ENCODE measurements around the gene FOXN1. TPM values are rescaled to one million over a fixed set of nuclear protein-coding genes. Genes with fewer than 3 reads are reported as not detected.

The FOXN1 gene
- total RNA-seq, 1 donor from 2014 or later: not detected

GRCh38 chr17:28524476-28525424 is 18.6 kb downstream of the FOXN1 start:
- no peaks in the 10 kb centered on the region for H3K9me3 ChIP-seq (ENCODE audit: low read depth)
- H4K20me1 ChIP-seq (ENCODE audit: low read depth): no peaks in the 10 kb centered on the region
- no peaks in the 10 kb centered on the region for H3F3A ChIP-seq (ENCODE audit: low read depth)
- Mint-ChIP-seq H3K27ac (no peak overlapping the region), H3K4me1 (peaks cover 40% of the 10 kb centered on the region), H3K4me3 (no peak overlapping the region), H3K9me3 (no peaks in the 10 kb centered on the region), H3K36me3 (no peaks in the 10 kb centered on the region), H3K27me3 (ENCODE audit: insufficient read depth, low read depth) (peaks cover 12% of the 10 kb centered on the region)
- no peak overlapping the region for H3K4me2 ChIP-seq
- H3K27ac ChIP-seq: no peak overlapping the region
- H3K27me3 ChIP-seq: no peaks in the 10 kb centered on the region
- no peaks in the 10 kb centered on the region for H3K79me2 ChIP-seq (ENCODE audit: low read depth)
- H3K4me1 ChIP-seq: peaks cover 14% of the 10 kb centered on the region
- TF ChIP-seq EZH2phosphoT487 (IDR thresholded peaks at IDR 0.05) (no peak), EZH2 (IDR thresholded peaks at IDR 0.05) (no peak), CTCF (IDR thresholded peaks at IDR 0.05) (no peak)
- DNase-seq (ENCODE audit: low spot score): no peak
- H3K9ac ChIP-seq: no peak overlapping the region
- no peak overlapping the region for H2AFZ ChIP-seq (replicated peaks)
- H3K36me3 ChIP-seq: no peaks in the 10 kb centered on the region
- H3K4me3 ChIP-seq: no peak overlapping the region

GRCh38 chr17:28526381-28526780 is 20.2 kb downstream of the FOXN1 start:
- Histone ChIP-seq H3K79me2 (ENCODE audit: low read depth) (no peaks in the 10 kb centered on the region), H3K4me3 (no peak overlapping the region), H4K20me1 (ENCODE audit: low read depth) (no peaks in the 10 kb centered on the region), H3K27ac (no peak overlapping the region), H3F3A (ENCODE audit: low read depth) (no peaks in the 10 kb centered on the region), H3K4me1 (peaks cover 7% of the 10 kb centered on the region), H3K9ac (no peak overlapping the region), H3K9me3 (ENCODE audit: low read depth) (no peaks in the 10 kb centered on the region), H3K4me2 (no peak overlapping the region), H2AFZ (replicated peaks) (no peak overlapping the region), H3K27me3 (no peaks in the 10 kb centered on the region), H3K36me3 (no peaks in the 10 kb centered on the region)
- no peak overlapping the region for H3K4me3 Mint-ChIP-seq
- no peak for DNase-seq (ENCODE audit: low spot score)
- H3K27ac Mint-ChIP-seq: no peak overlapping the region
- H3K9me3 Mint-ChIP-seq: no peaks in the 10 kb centered on the region
- no peaks in the 10 kb centered on the region for H3K36me3 Mint-ChIP-seq
- TF ChIP-seq EZH2 (IDR thresholded peaks at IDR 0.05) (no peak), CTCF (IDR thresholded peaks at IDR 0.05) (no peak), EZH2phosphoT487 (IDR thresholded peaks at IDR 0.05) (no peak)
- H3K4me1 Mint-ChIP-seq: peaks cover 37% of the 10 kb centered on the region
- peaks cover 10% of the 10 kb centered on the region for H3K27me3 Mint-ChIP-seq (ENCODE audit: insufficient read depth, low read depth)

- H3K4me3 Mint-ChIP-seq: peak overlapping the region; percentile 14
- TF ChIP-seq EZH2 (IDR thresholded peaks at IDR 0.05): no peak
- no peak for TF ChIP-seq EZH2phosphoT487 (IDR thresholded peaks at IDR 0.05)
- no peak for TF ChIP-seq CTCF (IDR thresholded peaks at IDR 0.05)
- peak overlapping the region; percentile 62 for H3K27ac Mint-ChIP-seq
- H3K9ac ChIP-seq: no peak overlapping the region
- H3K36me3 ChIP-seq: no peaks in the 10 kb centered on the region
- H3K27ac ChIP-seq: no peak overlapping the region
- H2AFZ ChIP-seq (replicated peaks): no peak overlapping the region
- no peaks in the 10 kb centered on the region for H4K20me1 ChIP-seq (ENCODE audit: low read depth)
- H3K27me3 ChIP-seq: no peaks in the 10 kb centered on the region
- peaks cover 8% of the 10 kb centered on the region for H3K27me3 Mint-ChIP-seq (ENCODE audit: insufficient read depth, low read depth)
- H3K79me2 ChIP-seq (ENCODE audit: low read depth): no peaks in the 10 kb centered on the region
- H3K36me3 Mint-ChIP-seq: no peaks in the 10 kb centered on the region
- H3F3A ChIP-seq (ENCODE audit: low read depth): no peaks in the 10 kb centered on the region
- peaks cover 42% of the 10 kb centered on the region for H3K4me1 Mint-ChIP-seq
- no peak for DNase-seq (ENCODE audit: low spot score)
- no peaks in the 10 kb centered on the region for H3K4me1 ChIP-seq
- H3K9me3 ChIP-seq (ENCODE audit: low read depth): no peaks in the 10 kb centered on the region
- no peak overlapping the region for H3K4me2 ChIP-seq
- no peak overlapping the region for H3K4me3 ChIP-seq
- no peaks in the 10 kb centered on the region for H3K9me3 Mint-ChIP-seq
These were observed 21.1 kb downstream of the FOXN1 start for GRCh38 chr17:28527181-28527681.
